DMS 273 treated with DMSO at 0.1 percent for 48 hours (cell line): ENCODE measurements around the gene SULT4A1.

Experiments
- DNase-seq: peaks from one replicate; lab custom pipeline; 2025; lab: John Stamatoyannopoulos, UW

SULT4A1 gene

GRCh38 chr22:43860126-43860525 lies 2.2 kb downstream of the SULT4A1 start:
- DNase-seq, result peak; percentile 52

- no peak for DNase-seq
Observed at GRCh38 chr22:43859621-43860020, 2.7 kb downstream of the SULT4A1 start.

- no peak for DNase-seq
Observed at GRCh38 chr22:43859176-43859575, 3.1 kb downstream of the SULT4A1 start.

DNA sequence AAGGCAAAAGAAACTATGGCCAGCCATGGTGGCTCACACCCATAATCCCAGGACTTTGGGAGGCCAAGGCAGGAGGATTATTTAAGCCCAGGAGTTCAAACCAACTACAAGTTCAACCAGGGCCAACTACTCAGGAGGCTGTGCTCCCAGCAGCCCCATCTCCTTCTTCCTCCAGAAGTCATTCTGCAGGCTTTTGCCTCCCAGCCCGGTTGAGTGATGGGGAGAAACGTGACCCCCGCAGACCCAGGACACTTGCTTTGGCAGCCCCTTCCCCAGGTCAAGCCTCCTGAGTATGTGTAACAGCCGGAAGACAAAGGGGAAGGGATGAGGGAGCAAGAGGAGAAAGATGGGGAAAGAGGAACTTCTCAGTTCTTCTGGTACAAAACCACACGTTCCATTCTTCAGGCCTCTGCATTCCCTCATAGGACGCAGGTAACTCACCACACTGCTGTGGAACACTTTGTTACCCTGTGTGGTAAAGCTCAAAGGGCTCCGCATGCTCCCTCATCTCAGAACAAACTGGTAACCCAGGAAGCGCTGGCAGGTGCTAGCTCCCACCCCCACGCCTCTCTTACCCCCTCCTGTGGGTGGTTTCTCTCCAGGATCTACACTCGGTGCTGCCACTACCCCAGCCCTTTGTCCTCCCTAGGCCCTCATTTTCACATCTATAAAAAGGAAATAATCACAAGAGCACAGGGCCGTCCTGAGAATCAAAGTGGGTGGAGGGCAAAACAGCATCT lies 4.0 kb downstream of the SULT4A1 start:
- DNase-seq, result no peak

GRCh38 chr22:43857367-43857766 lies 4.9 kb downstream of the SULT4A1 start:
- no peak for DNase-seq

DNA sequence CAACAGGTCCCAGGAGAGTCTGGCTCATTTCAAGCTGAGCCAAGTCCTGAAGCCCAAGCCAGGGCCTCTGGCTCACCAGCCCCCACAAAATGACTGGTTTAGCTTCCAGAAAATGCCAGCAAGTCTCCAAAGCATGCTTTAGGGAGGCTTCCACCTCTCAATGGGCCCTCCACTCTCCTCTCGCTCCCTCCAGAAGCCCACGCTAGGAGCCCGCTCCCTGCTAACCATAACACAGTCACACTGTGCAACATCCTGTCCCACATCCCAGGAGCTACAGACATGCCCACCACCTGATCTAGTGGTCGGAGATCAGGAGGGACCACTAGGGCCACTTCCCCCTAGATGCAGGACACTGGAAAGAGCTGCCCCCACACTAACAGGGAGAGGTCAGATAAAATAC lies 6.9 kb downstream of the SULT4A1 start:
- no peak for DNase-seq

- no peak for DNase-seq
Observed at GRCh38 chr22:43854786-43855271, 7.5 kb downstream of the SULT4A1 start.

GRCh38 chr22:43854121-43854785 lies 8.1 kb downstream of the SULT4A1 start:
- no peak for DNase-seq

DNA sequence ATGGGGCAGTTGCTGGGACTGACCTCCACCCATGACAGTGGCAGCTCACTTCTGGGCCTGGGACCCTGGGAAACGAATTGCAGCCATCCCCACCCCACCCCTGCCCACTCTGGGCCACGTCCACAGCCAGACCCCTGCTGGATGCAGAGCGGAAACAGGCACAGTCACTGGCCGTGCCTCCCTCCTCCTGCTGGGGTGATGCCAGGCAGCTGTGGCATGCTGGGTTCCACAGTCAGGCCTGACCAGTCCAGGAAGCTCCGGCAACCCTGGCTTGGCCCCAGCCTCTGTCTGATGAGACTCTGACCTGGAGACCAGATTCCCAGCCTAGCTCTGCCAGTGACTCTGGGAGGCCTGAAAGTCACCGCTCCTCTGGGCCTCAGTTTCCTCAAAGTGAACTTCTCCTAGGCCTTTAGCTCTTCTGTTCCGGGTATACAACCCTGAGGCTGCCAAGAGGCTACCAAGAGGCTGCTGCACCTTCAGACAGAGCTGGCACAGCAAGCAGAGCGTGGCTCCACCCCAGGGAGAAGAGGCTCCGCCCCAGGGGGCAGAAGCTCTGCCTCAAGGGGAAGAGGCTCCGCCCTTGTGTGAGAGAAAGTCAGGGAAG lies 8.9 kb downstream of the SULT4A1 start:
- no peak for DNase-seq

DNA sequence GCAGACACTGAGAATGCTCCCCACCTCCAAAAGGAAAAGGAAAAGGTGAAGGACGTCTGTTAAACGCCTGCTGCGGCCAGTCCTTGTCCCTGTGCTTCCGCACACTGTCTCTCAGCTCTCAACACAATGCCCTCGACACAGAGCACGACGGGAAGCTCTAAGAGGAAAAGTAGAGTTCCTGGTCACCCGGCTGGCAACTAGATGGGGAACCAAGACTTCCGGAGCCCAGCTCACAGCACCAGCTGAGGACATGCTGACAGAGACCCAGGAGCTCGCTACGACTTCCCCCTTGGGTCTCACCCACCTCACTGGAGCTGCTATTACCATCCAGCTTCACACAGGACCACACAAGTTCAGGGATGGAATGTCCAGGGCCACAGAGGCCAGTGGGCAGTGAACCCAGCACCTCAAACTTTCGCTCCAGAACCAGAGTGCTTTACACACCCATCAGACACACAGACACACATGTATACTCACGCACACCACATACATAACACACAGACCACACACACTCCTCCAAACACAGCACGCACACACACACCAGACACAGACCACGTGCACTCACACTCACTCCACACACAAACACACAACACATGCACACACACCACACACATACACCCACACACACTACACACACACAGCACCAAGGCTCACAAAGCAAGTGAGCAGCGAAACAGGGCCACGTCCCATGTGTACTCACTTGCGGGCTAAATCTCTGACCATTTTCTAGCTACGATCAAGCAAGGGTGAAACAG lies 9.6 kb downstream of the SULT4A1 start:
- no peak for DNase-seq

GRCh38 chr22:43851979-43852307 lies 10.4 kb downstream of the SULT4A1 start:
- no peak for DNase-seq

GRCh38 chr22:43851058-43851978 lies 11.0 kb downstream of the SULT4A1 start:
- DNase-seq, result no peak

- no peak for DNase-seq
Observed at GRCh38 chr22:43850529-43850928, 11.8 kb downstream of the SULT4A1 start.

DNA sequence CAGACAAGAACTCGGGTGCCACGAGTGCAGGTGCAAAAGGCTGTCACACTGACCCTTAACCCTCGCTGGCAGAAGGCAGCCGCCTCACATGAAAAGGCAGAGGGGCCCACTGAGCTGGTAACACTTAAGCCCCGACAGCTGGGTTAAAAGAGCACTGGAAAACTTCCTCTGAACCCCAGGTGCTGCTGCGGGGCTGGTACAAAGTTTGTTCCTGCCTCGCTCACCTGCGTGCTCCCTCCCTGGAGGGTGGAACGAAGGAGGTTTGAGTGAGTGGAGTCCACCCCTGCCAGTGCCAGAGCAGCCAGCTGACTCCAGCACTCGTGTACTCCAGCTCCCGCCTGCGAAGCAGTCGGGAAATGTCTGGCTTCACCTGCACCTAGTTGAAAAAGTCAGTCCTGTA lies 12.6 kb downstream of the SULT4A1 start:
- DNase-seq, result no peak

- no peak for DNase-seq
Observed at GRCh38 chr22:43848366-43849171, 13.7 kb downstream of the SULT4A1 start.

DNA sequence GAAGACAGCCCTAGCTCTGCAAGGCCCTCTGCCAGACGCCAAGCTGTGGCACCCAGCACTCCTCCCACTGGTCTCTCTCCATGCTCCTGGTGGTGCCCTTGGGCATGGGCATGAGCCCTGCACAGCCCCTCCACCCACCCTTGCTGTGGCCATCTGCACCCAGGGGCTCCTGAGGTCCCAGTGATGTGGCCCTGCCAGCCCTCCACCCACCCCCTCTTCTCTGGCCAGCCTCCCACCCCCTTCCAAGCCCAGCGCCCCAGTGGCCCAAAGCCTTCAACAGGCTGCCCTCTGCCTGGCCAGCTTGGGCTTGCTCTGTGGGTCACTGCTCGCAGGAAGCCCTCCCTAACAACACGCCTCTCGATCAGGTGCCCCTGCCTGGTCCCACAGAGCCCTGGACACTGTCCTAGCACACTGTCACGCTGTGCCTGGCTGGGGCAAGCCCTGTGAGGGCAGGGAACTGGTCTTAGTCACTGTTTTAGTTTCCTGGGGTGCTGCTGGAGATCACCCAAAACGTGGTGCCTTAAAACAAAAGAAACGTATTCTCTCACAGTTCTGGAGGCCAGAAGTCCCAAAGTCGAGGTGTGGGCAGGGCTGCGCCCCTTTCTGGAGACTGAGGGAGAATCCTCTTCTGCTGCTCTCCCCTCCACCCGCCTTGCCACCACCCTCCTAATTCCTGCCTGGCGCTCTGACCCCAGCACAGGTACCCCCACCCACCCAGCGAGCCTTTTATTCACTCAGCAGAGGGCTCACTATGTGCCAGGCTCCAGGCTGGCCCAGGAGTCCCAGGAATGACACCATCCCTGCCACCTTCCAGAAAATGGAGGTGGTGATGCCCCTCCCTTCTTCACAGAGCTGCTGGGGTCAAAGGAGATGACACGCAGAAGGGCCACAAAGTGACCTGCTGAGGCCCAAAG lies 14.7 kb downstream of the SULT4A1 start:
- no peak for DNase-seq

DNA sequence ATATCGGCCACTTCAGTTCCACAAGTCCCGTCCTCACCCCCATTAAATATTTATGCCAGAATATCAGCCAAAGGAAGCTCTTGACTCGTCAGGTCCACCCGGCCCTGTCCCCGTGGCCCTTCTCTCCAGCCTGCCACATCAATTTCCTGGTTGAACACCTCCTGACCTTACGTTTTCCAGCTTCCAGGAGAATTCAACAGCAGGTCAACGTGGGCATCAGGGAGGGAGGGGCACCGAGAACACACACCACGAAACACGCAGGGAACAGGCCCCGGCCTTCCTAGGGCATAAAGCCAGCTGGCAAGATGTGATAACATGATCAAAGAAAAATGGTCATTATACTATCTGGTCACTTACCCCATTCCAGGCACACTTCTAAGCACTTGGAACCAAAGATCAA lies 15.3 kb downstream of the SULT4A1 start:
- DNase-seq, result no peak

- DNase-seq, result no peak
Observed at GRCh38 chr22:43845981-43846380, 16.3 kb downstream of the SULT4A1 start.
